ELF-1 (cell line): ENCODE measurements around the gene PDLIM3.
"Not testable (repeated sequence)": the region's sequence is repeated elsewhere in the genome, so short reads cannot be mapped to it uniquely, and the experiment has no call there.

Experiments
- DNase-seq: peaks from one replicate; pipeline ENCODE4 v3.0.0-alpha.2; 2016; ENCODE audit warnings: low read depth, low spot score

The PDLIM3 gene, protein sequence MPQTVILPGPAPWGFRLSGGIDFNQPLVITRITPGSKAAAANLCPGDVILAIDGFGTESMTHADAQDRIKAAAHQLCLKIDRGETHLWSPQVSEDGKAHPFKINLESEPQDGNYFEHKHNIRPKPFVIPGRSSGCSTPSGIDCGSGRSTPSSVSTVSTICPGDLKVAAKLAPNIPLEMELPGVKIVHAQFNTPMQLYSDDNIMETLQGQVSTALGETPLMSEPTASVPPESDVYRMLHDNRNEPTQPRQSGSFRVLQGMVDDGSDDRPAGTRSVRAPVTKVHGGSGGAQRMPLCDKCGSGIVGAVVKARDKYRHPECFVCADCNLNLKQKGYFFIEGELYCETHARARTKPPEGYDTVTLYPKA

DNA sequence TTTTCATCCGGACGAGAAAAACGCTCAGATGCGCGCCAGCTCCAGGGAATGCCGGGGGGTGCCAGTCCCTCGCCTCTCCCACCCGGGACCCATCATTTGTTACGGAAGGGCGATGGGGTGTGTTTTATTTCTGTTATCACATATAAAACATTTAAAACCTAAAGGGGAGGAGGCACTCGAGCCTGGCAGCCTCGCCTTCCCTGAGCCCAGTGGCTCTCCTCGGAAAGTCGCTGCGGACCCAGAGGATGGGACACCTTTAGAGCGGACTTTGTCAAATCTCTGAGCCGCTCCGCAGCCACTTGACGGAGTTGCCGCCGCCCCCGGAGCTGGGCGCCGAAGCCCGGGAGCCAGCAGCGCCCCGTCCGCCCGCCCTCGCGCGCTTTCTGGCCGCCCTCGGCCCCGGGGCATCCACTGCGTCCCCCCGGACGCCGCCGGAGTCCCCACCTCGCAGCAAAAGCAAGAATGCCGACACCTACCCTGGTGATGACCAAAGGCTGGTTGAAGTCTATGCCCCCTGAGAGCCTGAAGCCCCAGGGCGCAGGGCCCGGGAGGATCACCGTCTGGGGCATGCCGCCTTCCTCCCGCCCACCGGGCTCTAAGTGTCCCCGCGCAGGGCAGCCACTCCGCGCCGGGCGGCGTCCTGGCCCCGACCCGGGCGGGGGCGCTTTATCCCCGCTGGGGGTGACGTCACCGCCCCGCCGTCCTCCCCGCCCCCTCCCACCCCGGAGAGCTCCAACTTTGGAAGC, at the start of gene PDLIM3:
TSS of gene PDLIM3 (minus strand) at position 642 of the 746 bp plus-strand sequence. CDS start at position 569, 73 bp downstream.
- DNase-seq, result peak; percentile 74

DNA sequence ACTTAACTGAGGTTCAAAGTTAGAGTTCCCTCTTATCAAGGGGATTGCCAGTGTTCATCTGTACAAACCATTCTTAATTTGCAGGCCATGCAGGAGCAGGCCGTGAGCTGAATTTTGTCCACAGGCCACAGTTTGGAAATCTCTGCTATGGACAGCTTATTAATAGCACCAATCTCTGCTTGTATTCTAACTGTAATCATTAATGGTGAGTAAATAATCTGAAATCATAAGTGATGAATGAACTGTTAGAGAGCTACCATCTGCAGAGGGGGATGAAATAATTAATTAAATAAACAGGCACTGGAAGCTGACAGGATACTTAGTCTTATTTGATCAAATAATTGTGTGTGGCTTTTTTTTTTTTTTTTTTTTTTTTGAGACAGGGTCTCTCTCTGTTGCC, 48.5 kb upstream of the PDLIM3 start:
- DNase-seq, result no peak

- peak; percentile 58 for DNase-seq
Observed at GRCh38 chr4:185582651-185583400, 47.5 kb upstream of the PDLIM3 start.

DNA sequence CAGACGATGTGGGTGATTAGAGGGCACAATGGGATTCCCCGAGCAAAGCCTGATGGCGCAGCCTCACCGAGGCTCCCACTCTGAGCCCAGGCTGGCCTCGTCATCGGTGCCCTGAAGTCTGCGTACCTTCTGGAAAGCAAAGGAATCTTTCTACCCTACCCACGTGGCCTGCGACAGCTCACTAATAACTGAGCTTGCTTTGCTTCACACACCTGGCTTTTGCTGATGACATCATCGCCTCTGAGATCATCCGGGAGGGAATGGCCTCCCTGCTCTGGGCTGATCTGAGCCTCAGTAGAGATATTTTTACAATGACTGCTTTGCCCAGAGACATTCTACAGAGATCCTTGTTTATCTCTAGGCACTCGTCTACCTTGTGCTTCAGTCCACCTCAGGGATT, 45.4 kb upstream of the PDLIM3 start:
- DNase-seq, result peak; percentile 30

DNA sequence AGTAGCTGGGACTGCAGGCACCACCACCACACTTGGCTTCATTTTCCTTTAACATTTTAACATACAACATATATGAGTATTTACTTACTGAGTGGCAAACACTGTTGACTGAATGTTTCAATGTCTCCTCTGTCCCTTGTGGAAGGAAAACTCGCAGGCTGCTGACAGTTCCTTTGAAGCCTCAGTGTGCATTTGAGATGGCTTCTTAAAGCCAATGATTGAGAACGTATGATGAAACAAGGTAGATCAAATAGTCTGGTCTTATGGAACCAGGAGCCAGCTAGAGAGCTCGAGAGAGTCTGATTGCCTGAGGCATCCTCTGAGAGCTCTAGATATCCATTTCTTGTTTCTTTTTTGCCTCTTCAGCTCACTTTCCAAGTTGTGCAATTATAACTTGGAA, 43.0 kb upstream of the PDLIM3 start:
- DNase-seq, result no peak

DNA sequence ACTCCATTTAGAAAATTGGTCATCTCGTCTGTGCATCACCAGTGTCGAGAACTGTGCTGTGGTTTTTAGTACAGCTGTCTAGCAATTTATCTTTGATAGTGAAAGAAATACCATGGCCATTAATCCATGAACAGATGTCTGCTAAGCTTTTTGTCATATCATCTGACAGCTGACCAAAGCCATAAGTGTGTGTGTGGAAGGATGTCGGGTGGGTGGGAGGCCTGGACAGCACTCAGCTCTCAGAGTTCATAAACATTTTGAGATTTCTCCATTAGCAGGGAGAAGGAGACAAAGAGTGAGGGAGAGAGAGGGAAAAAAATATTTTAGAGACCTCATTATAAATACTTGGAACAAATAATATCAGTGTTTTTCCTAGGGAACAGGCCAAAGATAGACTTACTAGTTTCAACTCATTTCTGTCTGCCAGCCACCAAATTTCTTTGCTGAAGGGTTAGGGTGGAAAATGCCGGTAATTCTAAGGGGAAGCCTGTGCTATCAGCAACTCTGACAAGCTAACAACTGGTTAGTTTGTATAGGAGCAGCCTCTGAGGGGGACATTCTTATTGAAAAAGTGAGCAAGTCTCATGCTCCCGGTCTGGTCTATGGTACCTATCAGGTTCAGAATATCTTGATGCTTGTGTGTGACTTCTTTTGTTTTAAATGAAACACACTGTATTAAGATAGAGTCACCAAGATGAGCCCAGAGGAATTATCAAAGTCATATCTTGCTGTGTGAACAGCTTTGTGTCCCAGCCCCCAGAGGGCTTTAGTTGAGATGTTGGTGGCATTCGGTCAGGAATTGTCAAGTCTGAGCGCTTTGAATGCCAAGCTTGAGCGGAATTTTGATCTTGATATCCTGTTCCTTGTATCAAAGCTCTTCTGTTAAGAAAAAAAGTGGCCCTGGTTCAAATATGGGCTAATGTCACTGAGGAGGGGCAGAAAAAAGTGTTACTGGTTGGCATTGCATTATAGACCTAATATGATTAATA, 41.9 kb upstream of the PDLIM3 start:
- DNase-seq, result no peak

- DNase-seq, result no peak
Observed at GRCh38 chr4:185576314-185576961, 41.1 kb upstream of the PDLIM3 start.

DNA sequence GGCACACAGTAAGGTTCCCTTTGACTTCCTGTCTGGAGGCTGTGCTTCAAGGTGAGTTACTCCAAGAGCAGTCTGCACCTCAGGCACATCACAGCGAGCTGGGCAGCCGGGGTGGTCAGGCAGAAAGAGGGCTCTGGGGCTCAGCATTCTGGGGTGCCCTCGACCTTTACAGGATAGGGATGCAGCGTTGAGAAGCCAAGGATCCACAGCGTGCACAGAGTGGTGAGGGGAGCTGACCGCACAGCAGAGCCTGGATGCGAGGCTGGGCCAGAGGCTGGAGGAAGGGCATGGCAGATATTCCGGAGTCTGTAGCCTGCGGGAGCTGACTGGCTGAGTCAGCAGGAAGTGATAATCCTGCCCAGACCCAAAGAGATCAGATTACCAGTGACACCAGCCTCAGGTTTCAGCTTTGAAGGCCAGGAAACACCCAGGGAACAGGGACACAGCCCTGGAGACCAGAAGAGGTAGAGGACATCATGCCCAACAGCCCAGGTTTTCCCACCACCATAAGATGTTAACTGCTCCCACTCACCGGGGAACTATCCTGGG, 38.4 kb upstream of the PDLIM3 start:
- peak; percentile 96 for DNase-seq

- DNase-seq, result no peak
Observed at GRCh38 chr4:185570727-185571126, 35.4 kb upstream of the PDLIM3 start.

DNA sequence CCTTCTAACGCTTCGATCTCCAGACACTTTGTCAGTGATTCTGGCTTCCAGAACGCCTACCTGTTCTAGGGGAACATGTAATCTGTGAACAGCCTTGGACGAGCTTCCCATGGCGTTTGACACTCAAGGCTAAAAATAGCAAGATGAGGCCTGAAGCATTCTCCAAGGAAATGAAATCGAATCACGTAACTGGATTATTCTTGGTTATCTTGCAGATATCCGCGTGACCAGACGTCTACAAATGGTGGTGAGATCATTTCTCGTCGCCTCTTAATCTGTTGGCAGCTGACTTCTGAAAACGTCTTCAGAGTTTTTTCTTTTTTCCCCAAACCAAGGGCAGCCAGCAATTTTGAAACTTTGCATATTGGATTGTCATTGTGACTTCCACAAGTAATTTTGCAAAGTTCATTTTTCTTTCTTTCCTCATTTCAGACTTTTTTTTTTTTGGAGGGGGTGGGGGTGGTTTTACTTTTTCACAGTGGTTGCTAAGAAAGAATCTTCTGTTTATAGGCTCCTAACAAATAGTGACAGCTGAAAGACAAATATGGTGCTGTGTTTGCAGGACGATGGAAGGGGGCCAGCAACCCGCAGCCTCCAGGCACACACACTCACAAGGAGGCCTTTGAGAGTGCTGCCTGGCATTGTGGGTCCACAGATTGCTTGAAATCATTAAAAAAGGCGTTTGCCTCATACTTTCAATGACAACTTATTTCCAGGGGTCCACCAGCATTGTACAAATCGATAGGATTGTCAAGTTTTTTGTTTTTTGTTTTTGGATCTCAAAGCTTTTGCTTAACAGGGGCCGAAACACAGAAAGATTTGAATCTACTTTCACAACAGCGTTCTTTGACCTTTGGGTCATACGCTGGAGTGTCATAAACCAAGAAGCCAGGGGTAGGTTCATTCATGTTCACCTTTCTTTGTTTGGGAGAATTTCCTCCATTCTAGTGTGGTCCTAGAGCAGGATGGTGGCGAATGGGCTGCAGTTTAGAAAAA, 32.4 kb upstream of the PDLIM3 start:
- DNase-seq, result peak; percentile 30

DNA sequence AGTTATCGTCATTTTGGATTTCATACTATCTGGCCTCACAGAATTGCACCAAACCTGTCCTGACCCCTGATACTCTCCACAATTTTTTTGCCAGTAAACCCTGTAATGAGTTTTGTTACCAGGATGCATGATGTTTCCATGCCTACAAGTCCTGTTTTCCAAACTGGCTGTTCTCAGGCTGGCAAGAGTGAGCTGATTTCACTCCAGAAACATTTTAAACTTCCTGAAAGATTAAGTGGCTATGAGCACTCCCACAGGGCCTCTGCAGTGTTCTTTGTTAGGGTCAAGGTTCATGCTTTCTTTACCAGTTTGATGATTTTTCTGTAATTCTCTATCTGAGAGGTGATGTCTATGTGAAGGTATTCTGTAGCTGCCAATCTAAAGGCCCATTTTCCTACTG, 31.7 kb upstream of the PDLIM3 start:
- DNase-seq, result peak; percentile 46

DNA sequence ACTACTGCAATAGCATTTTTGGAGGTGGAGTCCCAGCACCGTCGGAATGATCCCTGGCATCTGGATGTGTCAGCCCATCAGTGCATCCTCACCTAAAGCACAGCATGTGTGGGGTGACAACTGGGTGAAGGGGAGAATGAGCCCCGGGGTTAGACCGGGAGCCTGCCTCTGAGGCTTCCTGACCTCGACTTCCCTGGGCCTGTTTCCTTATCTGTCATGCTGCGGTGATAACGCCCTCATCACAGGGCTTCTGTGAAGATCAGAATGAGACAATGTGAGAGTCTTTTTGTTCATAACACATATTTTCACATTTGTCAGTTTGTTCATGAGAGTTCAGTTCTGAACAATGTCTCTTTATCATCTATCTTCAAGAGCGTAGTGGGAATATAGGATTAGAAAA, 31.1 kb upstream of the PDLIM3 start:
- peak; percentile 23 for DNase-seq

- DNase-seq, result no peak
Observed at GRCh38 chr4:185565696-185566095, 30.4 kb upstream of the PDLIM3 start.

- DNase-seq, result no peak
Observed at GRCh38 chr4:185564349-185564748, 29.0 kb upstream of the PDLIM3 start.

GRCh38 chr4:185562531-185562930, 27.2 kb upstream of the PDLIM3 start:
- DNase-seq, result no peak

DNA sequence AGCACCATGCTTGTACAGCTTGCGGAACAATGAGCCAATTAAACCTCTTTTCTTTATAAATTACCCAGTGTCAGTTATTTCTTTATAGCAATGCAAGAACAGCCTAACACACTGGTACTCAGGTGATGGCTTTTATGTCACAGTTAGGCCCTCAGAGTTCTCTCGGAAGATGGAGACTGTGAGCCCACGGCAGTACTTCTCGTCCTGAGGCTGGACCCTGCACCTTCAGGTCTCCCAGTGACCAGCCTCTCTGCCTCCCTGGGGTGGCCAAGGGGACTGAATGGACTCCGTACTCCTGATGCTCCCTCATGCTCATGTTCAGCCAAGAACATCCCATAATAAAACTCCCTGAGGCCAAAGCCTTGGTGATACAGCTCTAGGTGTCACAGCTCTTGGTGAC, 25.0 kb upstream of the PDLIM3 start:
- no peak for DNase-seq

- DNase-seq, result peak; percentile 88
Observed at GRCh38 chr4:185559915-185560281, 24.6 kb upstream of the PDLIM3 start.

- DNase-seq, result not testable (repeated sequence)
Observed at GRCh38 chr4:185559251-185559914, 24.1 kb upstream of the PDLIM3 start.
